ENCODE measurements around the gene MANEA.
"Not testable (repeated sequence)": the region's sequence is repeated elsewhere in the genome, so short reads cannot be mapped to it uniquely, and the experiment has no call there.

MANEA gene

GRCh38 chr6:95577304-95578105 is at the start of gene MANEA:
MANEA (plus strand) TSS chr6:95577535; CDS start chr6:95586440, 8,905 bp downstream.
- peak; percentile 43 to 90 (median 78) for DNase-seq
- intact Hi-C loops (cut with DNase I) = no loop called here

GRCh38 chr6:95529762-95530161 is 47.6 kb upstream of the MANEA start:
- intact Hi-C loops (cut with DNase I) = no loop called here
- DNase-seq = no peak

GRCh38 chr6:95530176-95530819 is 47.0 kb upstream of the MANEA start:
- intact Hi-C loops (cut with DNase I) = no loop called here
- no peak for DNase-seq

- intact Hi-C loops (cut with DNase I) = no loop called here
- DNase-seq = no peak
Observed at GRCh38 chr6:95543798-95544197, 33.5 kb upstream of the MANEA start.

- no peak for DNase-seq
- intact Hi-C loops (cut with DNase I) = no loop called here
Observed at GRCh38 chr6:95544517-95545225, 32.7 kb upstream of the MANEA start.

GRCh38 chr6:95545226-95545625 is 32.1 kb upstream of the MANEA start:
- intact Hi-C loops (cut with DNase I) = no loop called here
- no peak for DNase-seq

GRCh38 chr6:95545686-95546085 is 31.6 kb upstream of the MANEA start:
- intact Hi-C loops (cut with DNase I) = no loop called here
- DNase-seq = no peak

GRCh38 chr6:95546148-95546547 is 31.2 kb upstream of the MANEA start:
- intact Hi-C loops (cut with DNase I) = no loop called here

GRCh38 chr6:95547043-95547442 is 30.3 kb upstream of the MANEA start:
- intact Hi-C loops (cut with DNase I) = no loop called here
- no peak for DNase-seq

More at GRCh38 chr6:95546148-95546547, 31.2 kb upstream of the MANEA start:
- no peak for DNase-seq

- no peak for DNase-seq
- intact Hi-C loops (cut with DNase I) = no loop called here
Observed at GRCh38 chr6:95548188-95548786, 29.0 kb upstream of the MANEA start.

GRCh38 chr6:95551678-95552324 is 25.5 kb upstream of the MANEA start:
- intact Hi-C loops (cut with DNase I) = no loop called here
- DNase-seq = no peak

GRCh38 chr6:95553880-95554279 is 23.5 kb upstream of the MANEA start:
- intact Hi-C loops (cut with DNase I) = no loop called here
- no peak for DNase-seq

GRCh38 chr6:95560956-95561355 is 16.4 kb upstream of the MANEA start:
- intact Hi-C loops (cut with DNase I); DNase-seq: not testable (repeated sequence)

- DNase-seq = no peak
- intact Hi-C loops (cut with DNase I) = no loop called here
Observed at GRCh38 chr6:95569560-95569959, 7.8 kb upstream of the MANEA start.

GRCh38 chr6:95572098-95572497 is 5.2 kb upstream of the MANEA start:
- no peak for DNase-seq
- intact Hi-C loops (cut with DNase I) = no loop called here

GRCh38 chr6:95574811-95575210 is 2.5 kb upstream of the MANEA start:
- DNase-seq = no peak
- intact Hi-C loops (cut with DNase I) = no loop called here

- no peak for DNase-seq
- intact Hi-C loops (cut with DNase I) = no loop called here
Observed at GRCh38 chr6:95576218-95576997, 927 bp upstream of the MANEA start.

- intact Hi-C loops (cut with DNase I) = no loop called here
- DNase-seq = no peak
Observed at GRCh38 chr6:95576998-95577303, 384 bp upstream of the MANEA start.

- intact Hi-C loops (cut with DNase I) = no loop called here
- DNase-seq = peak in 2 of 42 donors; percentile 17 to 58
Observed at GRCh38 chr6:95578106-95578410, 723 bp downstream of the MANEA start.
